Osteoblast (primary cell): Measurements from ENCODE around the gene TTC19. TPM values are rescaled to one million over a fixed set of nuclear protein-coding genes. Genes with fewer than 3 reads are reported as not detected.

Source experiments
- DNase-seq: peaks from one replicate; pipeline ENCODE4 v3.0.0; 2011; ENCODE audit warnings: low spot score, mixed read lengths; ENCODE audit not compliant: insufficient read length; ENCODE audit errors: missing footprints
- H2AFZ ChIP-seq: 2 replicates; pipeline ENCODE4 v1.6.0; 2011; ENCODE audit warnings: mild to moderate bottlenecking, low read length
- H3K27ac ChIP-seq: 2 replicates; pipeline ENCODE4 v1.5.1; 2011; ENCODE audit warnings: mild to moderate bottlenecking, low read depth, low read length, moderate library complexity
- H3K27me3 ChIP-seq: 2 replicates; pipeline ENCODE4 v1.6.0; 2012; ENCODE audit warnings: mild to moderate bottlenecking, control low read depth, inconsistent platforms, low read length, moderate library complexity; ENCODE audit not compliant: insufficient read depth
- H3K36me3 ChIP-seq: 2 replicates; pipeline ENCODE4 v1.5.1; 2011; ENCODE audit warnings: mild to moderate bottlenecking, low read length, control low read depth, moderate library complexity; ENCODE audit not compliant: insufficient read depth
- H3K4me1 ChIP-seq: 2 replicates; pipeline ENCODE4 v1.5.1; 2011; ENCODE audit warnings: mild to moderate bottlenecking, low read length, control low read depth, moderate library complexity; ENCODE audit not compliant: insufficient read depth
- H3K4me2 ChIP-seq: 2 replicates; pipeline ENCODE4 v1.6.0; 2011; ENCODE audit warnings: mild to moderate bottlenecking, low read length; ENCODE audit not compliant: insufficient read depth
- H3K4me3 ChIP-seq: fragments of 200-600 bp; sonication (generic); 3 replicates; pipeline ENCODE4 v1.5.1; 2012; ENCODE audit warnings: mild to moderate bottlenecking, low read length, inconsistent platforms; ENCODE audit not compliant: insufficient read depth
- H3K79me2 ChIP-seq: 2 replicates; pipeline ENCODE4 v1.6.0; 2012; ENCODE audit warnings: mild to moderate bottlenecking, low read length, control low read depth, inconsistent platforms; ENCODE audit not compliant: insufficient read depth
- H3K9me3 ChIP-seq: 2 replicates; pipeline ENCODE4 v1.5.1; 2011; ENCODE audit warnings: low read depth, low read length, control low read depth
- H4K20me1 ChIP-seq: 2 replicates; pipeline ENCODE4 v1.6.0; 2012; ENCODE audit warnings: mild to moderate bottlenecking, low read length, control low read depth; ENCODE audit not compliant: insufficient read depth
- CTCF ChIP-seq: IDR thresholded peaks from 2 replicates; pipeline ENCODE4 v1.5.1; 2011; ENCODE audit warnings: mild to moderate bottlenecking, low read depth, low read length, moderate library complexity; ENCODE audit errors: extremely low read depth
- total RNA-seq: library from RNA; depleted of rRNA; stranded (reverse); fragments of >200 nt; gene quantifications from 2 replicates; pipeline ENCODE4 v1.2.3, GENCODE V29; 2012

Gene TTC19
- total RNA-seq, 1 donor, result 31.8 TPM

GRCh38 chr17:15966183-15966878 lies 33.3 kb upstream of the TTC19 start:
- no peak for TF ChIP-seq CTCF
- Histone ChIP-seq H3K4me3 (no peak overlapping the region), H3K27ac (peak overlapping the region; percentile 11), H2AFZ (peak overlapping the region; percentile 46), H3K36me3 (no peaks in the 10 kb centered on the region), H3K27me3 (no peaks in the 10 kb centered on the region), H4K20me1 (no peaks in the 10 kb centered on the region), H3K4me1 (peaks cover 26% of the 10 kb centered on the region), H3K9me3 (no peaks in the 10 kb centered on the region), H3K4me2 (no peak overlapping the region), H3K79me2 (peaks cover 41% of the 10 kb centered on the region)
- DNase-seq, result no peak

- no peak for TF ChIP-seq CTCF
- peaks cover 21% of the 10 kb centered on the region for H3K4me1 ChIP-seq
- H4K20me1 ChIP-seq, result no peaks in the 10 kb centered on the region
- no peak overlapping the region for H3K4me3 ChIP-seq
- H2AFZ ChIP-seq, result peak overlapping the region; percentile 46
- peaks cover 41% of the 10 kb centered on the region for H3K79me2 ChIP-seq
- peak overlapping the region; percentile 11 for H3K27ac ChIP-seq
- H3K9me3 ChIP-seq, result no peaks in the 10 kb centered on the region
- no peaks in the 10 kb centered on the region for H3K27me3 ChIP-seq
- H3K4me2 ChIP-seq, result no peak overlapping the region
- H3K36me3 ChIP-seq, result no peaks in the 10 kb centered on the region
- DNase-seq, result no peak
Measured at GRCh38 chr17:15966879-15967248, 32.8 kb upstream of the TTC19 start.

GRCh38 chr17:15967706-15968399 lies 31.8 kb upstream of the TTC19 start:
- no peaks in the 10 kb centered on the region for H4K20me1 ChIP-seq
- peaks cover 44% of the 10 kb centered on the region for H3K79me2 ChIP-seq
- no peak overlapping the region for H3K27ac ChIP-seq
- no peak for DNase-seq
- no peaks in the 10 kb centered on the region for H3K36me3 ChIP-seq
- peaks cover 21% of the 10 kb centered on the region for H3K4me1 ChIP-seq
- no peak overlapping the region for H2AFZ ChIP-seq
- H3K4me3 ChIP-seq, result no peak overlapping the region
- no peak for TF ChIP-seq CTCF
- no peaks in the 10 kb centered on the region for H3K27me3 ChIP-seq
- H3K9me3 ChIP-seq, result no peaks in the 10 kb centered on the region
- no peak overlapping the region for H3K4me2 ChIP-seq

GRCh38 chr17:15969463-15969862 lies 30.2 kb upstream of the TTC19 start:
- peaks cover 11% of the 10 kb centered on the region for H3K4me1 ChIP-seq
- no peaks in the 10 kb centered on the region for H3K27me3 ChIP-seq
- peaks cover 38% of the 10 kb centered on the region for H3K79me2 ChIP-seq
- no peak for DNase-seq
- no peak overlapping the region for H3K27ac ChIP-seq
- H3K4me2 ChIP-seq, result no peak overlapping the region
- H3K4me3 ChIP-seq, result no peak overlapping the region
- no peaks in the 10 kb centered on the region for H4K20me1 ChIP-seq
- no peak overlapping the region for H2AFZ ChIP-seq
- no peaks in the 10 kb centered on the region for H3K9me3 ChIP-seq
- TF ChIP-seq CTCF, result no peak
- no peaks in the 10 kb centered on the region for H3K36me3 ChIP-seq
